ENCODE measurements around the gene TMEM161A.

DNA sequence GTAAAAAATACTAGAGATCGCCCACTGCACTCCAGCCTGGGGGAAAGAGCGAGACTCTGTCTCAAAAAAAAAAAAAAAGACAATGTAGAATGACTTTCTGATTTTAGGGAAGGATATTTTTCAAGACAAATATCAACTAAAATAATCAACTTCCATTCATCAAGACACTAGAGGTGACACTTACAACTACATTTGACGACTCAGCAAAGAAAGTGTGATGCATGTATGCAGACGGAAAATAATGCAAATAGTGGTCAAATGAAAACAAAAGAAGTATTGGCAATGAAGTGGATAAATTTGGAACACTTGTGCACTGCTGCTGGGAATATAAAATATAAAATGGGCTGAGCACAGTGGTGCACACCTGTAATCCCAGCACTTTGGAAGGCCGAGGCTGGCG, 12.2 kb downstream of the TMEM161A start:
- TF ChIP-seq CTCF (IDR thresholded peaks at IDR 0.05; ENCODE audit: borderline replicate concordance, extremely low read depth, low read length, poor library complexity, severe bottlenecking) (no peak), EZH2 (IDR thresholded peaks at IDR 0.05; ENCODE audit: borderline replicate concordance, low read depth, low read length, severe bottlenecking) (no peak)
